ENCODE data around the gene ACTBL2. TPM values are rescaled to one million over a fixed set of nuclear protein-coding genes. Genes with fewer than 3 reads are reported as not detected.
A peak's percentile ranks its signal among the peaks of the same experiment; 100 is the strongest.

The ACTBL2 gene
- polyA plus RNA-seq, 1 of the 3 experiments (the other 2 are of a cell fraction): 0.99 TPM

DNA sequence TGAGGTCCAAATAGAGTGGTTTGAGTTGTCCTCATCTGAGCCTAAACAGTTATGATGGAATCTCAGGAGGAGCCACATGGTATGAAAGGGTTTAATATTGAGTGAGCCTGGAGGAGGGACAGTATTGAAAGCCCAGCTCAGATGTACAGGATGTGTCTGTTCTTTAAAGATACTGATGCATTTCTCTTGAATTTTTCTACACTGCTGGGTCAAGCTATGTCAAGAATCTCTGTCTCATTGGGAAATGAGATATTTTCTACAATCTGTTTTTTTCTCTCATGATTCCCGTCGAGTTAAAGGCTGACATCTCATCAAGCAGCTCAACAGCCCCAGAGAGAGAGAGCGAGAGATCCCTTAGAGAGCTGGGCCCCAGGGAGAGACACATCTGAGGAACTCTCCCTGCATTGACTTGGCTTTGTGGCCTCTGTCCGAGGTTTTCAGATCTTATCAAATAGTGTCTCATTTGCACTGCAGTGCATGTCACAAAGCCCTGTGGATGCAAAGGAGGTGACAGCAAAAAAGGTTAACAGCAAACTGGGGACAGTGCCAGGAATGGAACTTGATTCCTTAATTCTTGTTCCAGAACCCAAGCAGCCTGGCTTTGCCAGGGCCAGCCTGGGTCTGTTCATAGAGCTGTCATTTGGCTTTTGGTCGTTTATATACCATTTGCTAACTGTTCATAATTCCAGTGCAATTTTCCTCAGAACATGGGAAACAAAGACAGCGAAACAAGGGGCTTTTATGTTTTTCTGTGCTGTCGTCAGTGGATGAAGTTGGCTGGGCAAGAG lies 19.0 kb upstream of the ACTBL2 start:
- Histone ChIP-seq H3K9me3 (no peaks in the 10 kb centered on the region), H4K20me1 (ENCODE audit: insufficient read depth) (no peaks in the 10 kb centered on the region), H3K4me2 (peak overlapping the region; percentile 19; the same call in 1 of the 2 replicates), H3K79me2 (ENCODE audit: insufficient read depth) (no peaks in the 10 kb centered on the region), H2AFZ (ENCODE audit: low read depth) (no peak overlapping the region), H3K9me2 (no peaks in the 10 kb centered on the region), H3K36me3 (replicated peaks in 1 of 2; ENCODE audit: control insufficient read depth in 1 of 2, insufficient read depth in 2 of 2, low read length in 1 of 2) (no peaks in the 10 kb centered on the region), H3K9ac (no peak overlapping the region), H3F3A (replicated peaks; ENCODE audit: insufficient read depth) (no peaks in the 10 kb centered on the region), H3K4me1 (ENCODE audit: control insufficient read depth in 1 of 2, insufficient read depth in 2 of 2, low read depth in 1 of 2, low read length in 1 of 2) (peaks cover 6 to 15% of the 10 kb centered on the region in 2 experiments; a peak in 3 of 4 replicates), H3K27ac (ENCODE audit: low read depth in 2 of 2, low read length in 1 of 2) (peak overlapping the region; percentile 35 to 87; a peak in 3 of 4 replicates), H3K27me3 (ENCODE audit: insufficient read depth) (no peaks in the 10 kb centered on the region), H3K4me3 (ENCODE audit: low read depth in 2 of 2, low read length in 1 of 2) (no peak overlapping the region)
- ChIA-PET CTCF (interaction anchor here (1.0 to 5.8 kb wide), 5 partner anchors 201 to 960 kb away, joined by 3 to 61 read pairs (median 7); partner anchors contain the start of gene PLK2), POLR2A (interaction anchor here (0.6 kb wide), 1 partner anchor 1689 kb away, joined by 7 read pairs; no protein-coding TSS in a partner anchor)
- peak; percentile 16 for DNase-seq
- WGBS (ENCODE audit: low lambda C conversion rate): 47% methylated on average over 7 of the region's 7 CpGs
- TF ChIP-seq RCOR1 (IDR thresholded peaks at IDR 0.05; ENCODE audit: low read length) (no peak), RFX5 (IDR thresholded peaks at IDR 0.05; ENCODE audit: low read length) (no peak), TEAD4 (IDR thresholded peaks at IDR 0.05; ENCODE audit: borderline replicate concordance, insufficient read depth) (no peak), POLR2AphosphoS5 (IDR thresholded peaks at IDR 0.05; ENCODE audit: low read depth, low read length) (no peak), GABPA (IDR thresholded peaks at IDR 0.05; ENCODE audit: low read depth) (no peak), EZH2phosphoT487 (IDR thresholded peaks at IDR 0.05; ENCODE audit: borderline replicate concordance, low read depth) (no peak), FOSL2 (IDR thresholded peaks at IDR 0.05; ENCODE audit: borderline replicate concordance, low read depth) (no peak), YY1 (IDR thresholded peaks at IDR 0.05; ENCODE audit: low read depth) (no peak), RAD21 (IDR thresholded peaks at IDR 0.05; ENCODE audit: low read length) (no peak), RXRA (IDR thresholded peaks at IDR 0.05; ENCODE audit: borderline replicate concordance, low read depth) (no peak), MEF2A (IDR thresholded peaks at IDR 0.05; ENCODE audit: borderline replicate concordance, low read depth) (no peak), NFIC (IDR thresholded peaks at IDR 0.05; ENCODE audit: borderline replicate concordance) (peak; percentile 52; the same call in 1 of the 2 replicates), CHD2 (IDR thresholded peaks at IDR 0.05; ENCODE audit: low read length, partially characterized antibody) (peak; percentile 13), SIN3A (IDR thresholded peaks at IDR 0.05; ENCODE audit: borderline replicate concordance, low read depth, low read length) (no peak), TCF12 (IDR thresholded peaks at IDR 0.05) (peak; percentile 21; the same call in 1 of the 2 replicates), GATA2 (CRISPR knock-in tag; IDR thresholded peaks at IDR 0.05) (peak; percentile 58; the same call in 1 of the 2 replicates), ELF1 (IDR thresholded peaks at IDR 0.05) (no peak)
- TF ChIP-seq, protein P1, sequence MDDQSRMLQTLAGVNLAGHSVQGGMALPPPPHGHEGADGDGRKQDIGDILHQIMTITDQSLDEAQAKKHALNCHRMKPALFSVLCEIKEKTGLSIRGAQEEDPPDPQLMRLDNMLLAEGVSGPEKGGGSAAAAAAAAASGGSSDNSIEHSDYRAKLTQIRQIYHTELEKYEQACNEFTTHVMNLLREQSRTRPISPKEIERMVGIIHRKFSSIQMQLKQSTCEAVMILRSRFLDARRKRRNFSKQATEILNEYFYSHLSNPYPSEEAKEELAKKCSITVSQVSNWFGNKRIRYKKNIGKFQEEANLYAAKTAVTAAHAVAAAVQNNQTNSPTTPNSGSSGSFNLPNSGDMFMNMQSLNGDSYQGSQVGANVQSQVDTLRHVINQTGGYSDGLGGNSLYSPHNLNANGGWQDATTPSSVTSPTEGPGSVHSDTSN (IDR thresholded peaks at IDR 0.05): peak; percentile 22; the same call in 1 of the 2 replicates
- TF ChIP-seq, protein P2, sequence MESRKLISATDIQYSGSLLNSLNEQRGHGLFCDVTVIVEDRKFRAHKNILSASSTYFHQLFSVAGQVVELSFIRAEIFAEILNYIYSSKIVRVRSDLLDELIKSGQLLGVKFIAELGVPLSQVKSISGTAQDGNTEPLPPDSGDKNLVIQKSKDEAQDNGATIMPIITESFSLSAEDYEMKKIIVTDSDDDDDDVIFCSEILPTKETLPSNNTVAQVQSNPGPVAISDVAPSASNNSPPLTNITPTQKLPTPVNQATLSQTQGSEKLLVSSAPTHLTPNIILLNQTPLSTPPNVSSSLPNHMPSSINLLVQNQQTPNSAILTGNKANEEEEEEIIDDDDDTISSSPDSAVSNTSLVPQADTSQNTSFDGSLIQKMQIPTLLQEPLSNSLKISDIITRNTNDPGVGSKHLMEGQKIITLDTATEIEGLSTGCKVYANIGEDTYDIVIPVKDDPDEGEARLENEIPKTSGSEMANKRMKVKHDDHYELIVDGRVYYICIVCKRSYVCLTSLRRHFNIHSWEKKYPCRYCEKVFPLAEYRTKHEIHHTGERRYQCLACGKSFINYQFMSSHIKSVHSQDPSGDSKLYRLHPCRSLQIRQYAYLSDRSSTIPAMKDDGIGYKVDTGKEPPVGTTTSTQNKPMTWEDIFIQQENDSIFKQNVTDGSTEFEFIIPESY (IDR thresholded peaks at IDR 0.05; ENCODE audit: borderline replicate concordance, low read depth): no peak
- TF ChIP-seq, protein P3, sequence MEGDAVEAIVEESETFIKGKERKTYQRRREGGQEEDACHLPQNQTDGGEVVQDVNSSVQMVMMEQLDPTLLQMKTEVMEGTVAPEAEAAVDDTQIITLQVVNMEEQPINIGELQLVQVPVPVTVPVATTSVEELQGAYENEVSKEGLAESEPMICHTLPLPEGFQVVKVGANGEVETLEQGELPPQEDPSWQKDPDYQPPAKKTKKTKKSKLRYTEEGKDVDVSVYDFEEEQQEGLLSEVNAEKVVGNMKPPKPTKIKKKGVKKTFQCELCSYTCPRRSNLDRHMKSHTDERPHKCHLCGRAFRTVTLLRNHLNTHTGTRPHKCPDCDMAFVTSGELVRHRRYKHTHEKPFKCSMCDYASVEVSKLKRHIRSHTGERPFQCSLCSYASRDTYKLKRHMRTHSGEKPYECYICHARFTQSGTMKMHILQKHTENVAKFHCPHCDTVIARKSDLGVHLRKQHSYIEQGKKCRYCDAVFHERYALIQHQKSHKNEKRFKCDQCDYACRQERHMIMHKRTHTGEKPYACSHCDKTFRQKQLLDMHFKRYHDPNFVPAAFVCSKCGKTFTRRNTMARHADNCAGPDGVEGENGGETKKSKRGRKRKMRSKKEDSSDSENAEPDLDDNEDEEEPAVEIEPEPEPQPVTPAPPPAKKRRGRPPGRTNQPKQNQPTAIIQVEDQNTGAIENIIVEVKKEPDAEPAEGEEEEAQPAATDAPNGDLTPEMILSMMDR (IDR thresholded peaks at IDR 0.05): no peak
- TF ChIP-seq, protein P4, sequence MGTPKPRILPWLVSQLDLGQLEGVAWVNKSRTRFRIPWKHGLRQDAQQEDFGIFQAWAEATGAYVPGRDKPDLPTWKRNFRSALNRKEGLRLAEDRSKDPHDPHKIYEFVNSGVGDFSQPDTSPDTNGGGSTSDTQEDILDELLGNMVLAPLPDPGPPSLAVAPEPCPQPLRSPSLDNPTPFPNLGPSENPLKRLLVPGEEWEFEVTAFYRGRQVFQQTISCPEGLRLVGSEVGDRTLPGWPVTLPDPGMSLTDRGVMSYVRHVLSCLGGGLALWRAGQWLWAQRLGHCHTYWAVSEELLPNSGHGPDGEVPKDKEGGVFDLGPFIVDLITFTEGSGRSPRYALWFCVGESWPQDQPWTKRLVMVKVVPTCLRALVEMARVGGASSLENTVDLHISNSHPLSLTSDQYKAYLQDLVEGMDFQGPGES (IDR thresholded peaks at IDR 0.05; ENCODE audit: low read depth, low read length): no peak
- TF ChIP-seq, protein P5, sequence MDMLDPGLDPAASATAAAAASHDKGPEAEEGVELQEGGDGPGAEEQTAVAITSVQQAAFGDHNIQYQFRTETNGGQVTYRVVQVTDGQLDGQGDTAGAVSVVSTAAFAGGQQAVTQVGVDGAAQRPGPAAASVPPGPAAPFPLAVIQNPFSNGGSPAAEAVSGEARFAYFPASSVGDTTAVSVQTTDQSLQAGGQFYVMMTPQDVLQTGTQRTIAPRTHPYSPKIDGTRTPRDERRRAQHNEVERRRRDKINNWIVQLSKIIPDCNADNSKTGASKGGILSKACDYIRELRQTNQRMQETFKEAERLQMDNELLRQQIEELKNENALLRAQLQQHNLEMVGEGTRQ (IDR thresholded peaks at IDR 0.05; ENCODE audit: borderline replicate concordance, low read depth, low read length): no peak
